Measurements from ENCODE around the gene LRMDA. TPM values are rescaled to one million over a fixed set of nuclear protein-coding genes. Genes with fewer than 3 reads are reported as not detected.
A peak's percentile ranks its signal among the peaks of the same experiment; 100 is the strongest.

The LRMDA gene
- total RNA-seq, 1 donor from 2014 or later, result 5.2 TPM

DNA sequence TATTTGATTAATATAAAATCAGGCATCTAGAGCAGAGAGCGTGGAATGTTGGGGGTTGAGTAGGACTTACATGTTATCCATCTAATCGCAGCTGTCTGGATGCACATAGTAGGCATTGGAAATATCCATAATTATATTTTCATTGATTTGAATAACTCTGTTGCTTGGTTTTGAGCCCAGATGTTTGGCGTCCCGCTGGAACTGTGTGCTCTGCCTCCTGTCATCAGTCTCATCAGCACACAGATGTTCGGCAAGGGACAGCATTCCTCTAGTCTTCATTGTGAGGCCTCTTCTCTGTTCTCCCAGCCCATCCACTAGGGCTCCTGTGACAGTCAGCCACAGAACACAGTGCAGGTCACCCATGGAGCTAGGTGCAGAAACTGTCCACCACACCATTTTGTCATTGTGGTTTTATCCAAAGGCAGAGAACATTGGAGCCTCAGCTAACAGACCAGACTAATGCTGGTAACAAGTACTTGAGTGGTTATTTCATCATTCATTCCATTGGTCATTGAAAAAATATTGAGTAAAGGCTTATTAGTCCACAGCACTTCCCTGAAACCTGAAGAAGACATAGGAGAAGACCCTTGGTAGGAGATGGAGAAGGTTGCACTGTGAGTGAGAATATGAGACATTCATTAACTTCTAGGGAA lies 927.4 kb downstream of the LRMDA start:
- Mint-ChIP-seq H3K4me1 (peaks cover 11% of the 10 kb centered on the region), H3K4me3 (no peak overlapping the region), H3K27ac (no peak overlapping the region), H3K36me3 (no peaks in the 10 kb centered on the region), H3K27me3 (ENCODE audit: insufficient read depth, low read depth) (no peaks in the 10 kb centered on the region), H3K9me3 (no peaks in the 10 kb centered on the region)
- no peak overlapping the region for H3K4me3 ChIP-seq
- no peaks in the 10 kb centered on the region for H3F3A ChIP-seq (ENCODE audit: low read depth)
- no peak overlapping the region for H3K4me2 ChIP-seq
- no peaks in the 10 kb centered on the region for H4K20me1 ChIP-seq (ENCODE audit: low read depth)
- H3K9ac ChIP-seq, result no peak overlapping the region
- H3K9me3 ChIP-seq (ENCODE audit: low read depth), result no peaks in the 10 kb centered on the region
- no peak overlapping the region for H3K27ac ChIP-seq
- no peaks in the 10 kb centered on the region for H3K27me3 ChIP-seq
- H2AFZ ChIP-seq (replicated peaks), result no peak overlapping the region
- no peaks in the 10 kb centered on the region for H3K79me2 ChIP-seq (ENCODE audit: low read depth)
- TF ChIP-seq EZH2 (IDR thresholded peaks at IDR 0.05) (no peak), EZH2phosphoT487 (IDR thresholded peaks at IDR 0.05) (no peak)
- TF ChIP-seq, protein P1, sequence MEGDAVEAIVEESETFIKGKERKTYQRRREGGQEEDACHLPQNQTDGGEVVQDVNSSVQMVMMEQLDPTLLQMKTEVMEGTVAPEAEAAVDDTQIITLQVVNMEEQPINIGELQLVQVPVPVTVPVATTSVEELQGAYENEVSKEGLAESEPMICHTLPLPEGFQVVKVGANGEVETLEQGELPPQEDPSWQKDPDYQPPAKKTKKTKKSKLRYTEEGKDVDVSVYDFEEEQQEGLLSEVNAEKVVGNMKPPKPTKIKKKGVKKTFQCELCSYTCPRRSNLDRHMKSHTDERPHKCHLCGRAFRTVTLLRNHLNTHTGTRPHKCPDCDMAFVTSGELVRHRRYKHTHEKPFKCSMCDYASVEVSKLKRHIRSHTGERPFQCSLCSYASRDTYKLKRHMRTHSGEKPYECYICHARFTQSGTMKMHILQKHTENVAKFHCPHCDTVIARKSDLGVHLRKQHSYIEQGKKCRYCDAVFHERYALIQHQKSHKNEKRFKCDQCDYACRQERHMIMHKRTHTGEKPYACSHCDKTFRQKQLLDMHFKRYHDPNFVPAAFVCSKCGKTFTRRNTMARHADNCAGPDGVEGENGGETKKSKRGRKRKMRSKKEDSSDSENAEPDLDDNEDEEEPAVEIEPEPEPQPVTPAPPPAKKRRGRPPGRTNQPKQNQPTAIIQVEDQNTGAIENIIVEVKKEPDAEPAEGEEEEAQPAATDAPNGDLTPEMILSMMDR (IDR thresholded peaks at IDR 0.05), result no peak
- H3K4me1 ChIP-seq, result no peaks in the 10 kb centered on the region
- DNase-seq (ENCODE audit: low spot score), result no peak
- H3K36me3 ChIP-seq, result no peaks in the 10 kb centered on the region

DNA sequence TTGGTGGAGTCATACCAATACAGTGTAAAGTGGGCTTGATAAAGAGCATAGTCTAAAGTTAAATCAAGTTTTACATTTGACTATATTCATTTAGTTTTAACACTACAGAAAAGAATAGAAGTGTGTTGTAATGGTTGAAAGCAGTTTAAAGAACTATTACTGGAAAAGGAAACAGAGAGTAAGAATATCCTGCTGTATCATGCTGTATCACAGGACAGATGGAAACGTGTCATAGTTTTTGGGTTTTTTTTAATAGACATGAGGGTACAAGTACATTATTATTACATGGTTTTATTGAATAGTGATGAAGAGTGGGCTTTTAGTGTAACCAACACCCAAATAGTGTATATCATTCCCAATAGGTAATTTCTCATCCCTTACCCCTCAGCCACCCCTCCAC lies 944.3 kb downstream of the LRMDA start:
- no peaks in the 10 kb centered on the region for H3K4me1 ChIP-seq
- H3K9me3 Mint-ChIP-seq, result peaks cover 7% of the 10 kb centered on the region
- no peaks in the 10 kb centered on the region for H3K27me3 Mint-ChIP-seq (ENCODE audit: insufficient read depth, low read depth)
- no peaks in the 10 kb centered on the region for H4K20me1 ChIP-seq (ENCODE audit: low read depth)
- H3K4me1 Mint-ChIP-seq, result no peaks in the 10 kb centered on the region
- no peak overlapping the region for H3K27ac Mint-ChIP-seq
- no peaks in the 10 kb centered on the region for H3K36me3 ChIP-seq
- H3K27ac ChIP-seq, result no peak overlapping the region
- no peak for DNase-seq (ENCODE audit: low spot score)
- H3K4me3 Mint-ChIP-seq, result no peak overlapping the region
- no peaks in the 10 kb centered on the region for H3K36me3 Mint-ChIP-seq
- H3K9ac ChIP-seq, result no peak overlapping the region
- H3K9me3 ChIP-seq (ENCODE audit: low read depth), result no peaks in the 10 kb centered on the region
- no peaks in the 10 kb centered on the region for H3K79me2 ChIP-seq (ENCODE audit: low read depth)
- no peaks in the 10 kb centered on the region for H3K27me3 ChIP-seq
- no peak overlapping the region for H2AFZ ChIP-seq (replicated peaks)
- TF ChIP-seq EZH2 (IDR thresholded peaks at IDR 0.05), result no peak
- no peak for TF ChIP-seq EZH2phosphoT487 (IDR thresholded peaks at IDR 0.05)
- TF ChIP-seq, protein P1 (IDR thresholded peaks at IDR 0.05), result no peak
- no peak overlapping the region for H3K4me3 ChIP-seq
- H3F3A ChIP-seq (ENCODE audit: low read depth), result no peaks in the 10 kb centered on the region
- no peak overlapping the region for H3K4me2 ChIP-seq

DNA sequence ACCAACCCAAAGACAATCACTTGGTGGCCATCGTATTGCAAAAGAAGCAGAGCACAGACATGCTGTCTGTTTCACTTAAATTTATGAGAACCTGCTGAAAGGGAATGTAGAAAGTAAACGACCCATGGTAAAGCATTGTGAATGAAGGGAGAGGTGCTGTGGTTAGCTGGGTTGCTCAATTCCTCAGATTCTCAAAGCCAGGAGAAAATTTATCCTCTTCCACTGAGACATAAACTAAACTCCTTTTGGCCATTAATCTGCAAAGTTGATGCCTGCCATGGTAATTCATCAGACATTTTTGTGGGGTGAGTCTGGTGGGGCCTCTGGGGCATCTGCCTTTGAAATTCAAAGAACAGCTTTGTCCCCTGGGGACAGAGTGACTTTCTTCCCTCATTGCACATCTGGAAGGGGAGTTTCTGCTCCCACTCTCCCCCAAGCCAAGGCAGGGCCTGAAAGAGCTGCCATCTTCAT lies 951.0 kb downstream of the LRMDA start:
- H3K4me3 Mint-ChIP-seq, result no peak overlapping the region
- peaks cover 13% of the 10 kb centered on the region for H3K9me3 Mint-ChIP-seq
- no peak overlapping the region for H3K27ac Mint-ChIP-seq
- DNase-seq (ENCODE audit: low spot score), result no peak
- no peak overlapping the region for H3K9ac ChIP-seq
- H3K36me3 Mint-ChIP-seq, result no peaks in the 10 kb centered on the region
- TF ChIP-seq EZH2 (IDR thresholded peaks at IDR 0.05) (no peak), EZH2phosphoT487 (IDR thresholded peaks at IDR 0.05) (no peak)
- TF ChIP-seq, protein P1 (IDR thresholded peaks at IDR 0.05), result no peak
- peak overlapping the region; percentile 19 for H2AFZ ChIP-seq (replicated peaks)
- no peak overlapping the region for H3K4me3 ChIP-seq
- H3K79me2 ChIP-seq (ENCODE audit: low read depth), result no peaks in the 10 kb centered on the region
- no peaks in the 10 kb centered on the region for H3K36me3 ChIP-seq
- H4K20me1 ChIP-seq (ENCODE audit: low read depth), result no peaks in the 10 kb centered on the region
- H3K27ac ChIP-seq, result no peak overlapping the region
- H3K4me2 ChIP-seq, result no peak overlapping the region
- no peaks in the 10 kb centered on the region for H3F3A ChIP-seq (ENCODE audit: low read depth)
- H3K4me1 ChIP-seq, result no peaks in the 10 kb centered on the region
- H3K27me3 Mint-ChIP-seq (ENCODE audit: insufficient read depth, low read depth), result no peaks in the 10 kb centered on the region
- no peaks in the 10 kb centered on the region for H3K27me3 ChIP-seq
- H3K9me3 ChIP-seq (ENCODE audit: low read depth), result no peaks in the 10 kb centered on the region
- peaks cover 10% of the 10 kb centered on the region for H3K4me1 Mint-ChIP-seq

Data from neural progenitor cell (in vitro differentiated cells).